ENCODE measurements around the gene TMCO1.
"Not testable (repeated sequence)": the region's sequence is repeated elsewhere in the genome, so short reads cannot be mapped to it uniquely, and the experiment has no call there.

TMCO1 gene

DNA sequence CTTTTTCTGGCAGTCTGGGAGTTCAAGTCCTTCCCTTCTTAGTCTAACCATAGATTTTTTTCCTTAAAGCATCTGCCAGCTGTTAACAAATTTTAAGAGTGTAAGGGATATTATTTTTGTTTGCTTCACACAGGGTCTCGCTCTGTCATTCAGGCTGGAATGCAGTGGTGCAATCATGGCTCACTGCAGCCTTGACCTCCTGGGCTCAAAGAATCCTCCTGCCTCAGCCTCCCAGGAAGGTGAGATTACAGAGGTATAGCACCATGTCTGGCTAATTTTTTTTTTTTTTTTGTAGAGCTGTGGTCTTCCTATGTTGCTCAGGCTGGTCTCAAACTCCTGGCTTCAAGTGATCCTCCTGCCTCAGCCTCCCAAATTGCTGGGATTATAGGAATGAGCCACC, 23.8 kb downstream of the TMCO1 start:
- not testable (repeated sequence) for DNase-seq

GRCh38 chr1:165742194-165742593, 26.5 kb downstream of the TMCO1 start:
- DNase-seq, result no peak

DNA sequence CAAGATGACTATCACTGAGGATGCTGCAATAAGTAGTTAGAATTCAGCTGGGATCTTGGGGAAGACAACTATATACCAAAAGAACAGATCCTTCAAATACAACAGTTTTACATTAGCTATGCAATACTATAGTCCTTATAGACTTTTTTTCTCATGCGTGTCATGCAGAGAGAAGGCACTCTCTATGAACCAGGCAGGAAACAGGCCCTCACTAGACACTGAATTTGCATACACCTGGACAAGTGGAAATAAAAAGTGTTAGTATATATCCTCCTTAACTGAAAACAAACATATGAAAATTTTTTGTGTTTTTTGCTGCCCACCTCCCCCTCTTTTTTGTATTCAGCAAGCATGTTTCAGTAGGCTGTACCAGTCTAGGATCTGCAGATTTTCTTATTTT, 29.9 kb downstream of the TMCO1 start:
- no peak for DNase-seq

GRCh38 chr1:165737196-165737595, 31.5 kb downstream of the TMCO1 start:
- no peak for DNase-seq

- no peak for DNase-seq
These were observed 33.8 kb downstream of the TMCO1 start for GRCh38 chr1:165734906-165735305.

GRCh38 chr1:165726841-165727240, 41.8 kb downstream of the TMCO1 start:
- no peak for DNase-seq

- DNase-seq, result no peak
These were observed 42.5 kb downstream of the TMCO1 start for GRCh38 chr1:165726169-165726568.

- peak; percentile 52 for DNase-seq
These were observed 50.7 kb downstream of the TMCO1 start for GRCh38 chr1:165717918-165718515.

- DNase-seq, result not testable (repeated sequence)
These were observed 52.2 kb downstream of the TMCO1 start for GRCh38 chr1:165716265-165717051.

DNA sequence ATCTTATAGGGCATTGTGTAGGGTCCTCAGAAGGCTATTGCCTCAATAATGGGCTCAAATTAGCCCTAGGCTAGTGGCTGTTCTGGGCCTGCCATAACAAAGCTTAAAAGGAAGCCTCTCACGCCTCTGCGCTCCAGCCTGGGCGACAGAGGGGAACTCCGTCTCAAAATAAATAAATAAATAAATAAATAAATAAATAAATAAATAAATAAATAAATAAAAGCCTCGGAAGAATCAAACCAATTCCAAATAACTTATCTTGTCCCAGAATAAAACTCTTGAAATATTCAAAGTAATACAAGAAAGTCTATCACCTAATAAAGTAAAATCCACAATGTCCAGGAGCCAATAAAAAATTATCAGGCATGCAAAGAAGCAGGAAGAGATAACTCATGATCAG, 55.9 kb downstream of the TMCO1 start:
- DNase-seq, result no peak

- no peak for DNase-seq
These were observed 60.5 kb downstream of the TMCO1 start for GRCh38 chr1:165707984-165708706.

DNA sequence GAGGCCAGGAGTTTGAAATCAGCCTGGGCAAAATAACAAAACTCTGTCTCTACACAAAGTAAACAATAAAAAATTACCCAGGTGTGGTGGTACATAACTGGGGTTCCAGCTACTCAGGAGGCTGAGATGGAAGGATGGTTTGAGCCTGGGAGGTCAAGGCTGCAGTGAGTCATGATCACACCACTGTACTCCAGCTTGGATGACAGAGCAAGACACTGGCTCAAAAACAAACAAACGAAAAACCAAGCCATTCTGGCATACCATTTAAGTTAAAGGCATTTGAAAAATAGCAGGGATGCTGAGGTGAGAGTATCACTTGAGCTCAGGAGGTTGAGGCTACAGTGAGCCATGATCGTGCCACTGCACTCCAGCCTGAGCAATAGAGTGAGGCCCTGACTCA, 65.0 kb downstream of the TMCO1 start:
- no peak for DNase-seq

DNA sequence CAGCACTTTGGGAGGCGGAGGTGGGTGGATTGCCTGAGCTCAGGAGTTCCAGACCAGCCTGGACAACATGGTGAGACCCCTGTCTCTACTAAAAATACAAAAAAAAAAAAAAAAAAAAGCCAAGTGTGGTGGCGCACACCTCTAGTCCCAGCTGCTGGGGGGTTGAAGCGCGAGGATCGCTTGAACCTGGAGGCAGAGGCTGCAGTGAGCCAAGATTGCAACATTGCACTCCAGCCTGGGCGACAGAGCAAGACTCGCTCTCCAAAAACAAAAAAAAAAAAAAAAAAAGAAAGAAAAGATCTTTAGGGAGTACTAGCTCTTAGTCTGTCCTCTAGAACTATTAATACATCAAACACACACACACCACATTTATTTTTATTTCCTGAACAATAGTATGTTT, 66.7 kb downstream of the TMCO1 start:
- not testable (repeated sequence) for DNase-seq

- DNase-seq, result no peak
These were observed 69.1 kb downstream of the TMCO1 start for GRCh38 chr1:165699577-165699976.

GRCh38 chr1:165698761-165699052, 70.0 kb downstream of the TMCO1 start:
- no peak for DNase-seq

GRCh38 chr1:165697881-165698760, 70.5 kb downstream of the TMCO1 start, which contains the start of gene ALDH9A1:
Gene ALDH9A1, minus strand, starts transcription at chr1:165698562. Its CDS starts 4 bp downstream, at chr1:165698558.
- peak; percentile 95 for DNase-seq

DNA sequence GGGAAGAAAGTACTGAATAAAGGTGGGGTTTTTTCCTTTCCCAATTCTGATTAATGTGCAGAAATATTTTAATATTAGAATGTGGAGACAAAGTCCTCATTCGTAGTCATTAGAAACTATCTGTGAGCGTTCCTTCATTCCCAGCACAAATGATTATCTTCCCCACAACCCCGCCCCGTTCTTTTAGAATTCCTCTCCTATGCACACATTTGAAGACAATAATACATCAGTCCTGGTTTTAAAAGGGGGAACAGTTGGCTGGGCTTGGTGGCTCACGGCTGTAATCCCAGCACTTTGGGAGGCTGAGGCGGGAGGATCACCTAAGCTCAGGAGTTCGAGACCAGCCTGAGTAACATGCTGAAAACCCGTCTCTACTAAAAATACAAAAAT, 71.2 kb downstream of the TMCO1 start:
- DNase-seq, result no peak

- DNase-seq, result peak; percentile 43
These were observed 72.0 kb downstream of the TMCO1 start for GRCh38 chr1:165696625-165697100.

GRCh38 chr1:165695031-165695430, 73.6 kb downstream of the TMCO1 start:
- DNase-seq, result peak; percentile 47

GRCh38 chr1:165688046-165688445, 80.6 kb downstream of the TMCO1 start:
- no peak for DNase-seq

GRCh38 chr1:165686971-165687433, 81.7 kb downstream of the TMCO1 start:
- no peak for DNase-seq

- DNase-seq, result no peak
These were observed 82.3 kb downstream of the TMCO1 start for GRCh38 chr1:165686121-165686970.

All from femur (tissue), 1 donor.